HepG2 (cell line): ENCODE measurements around the gene ISG20L2. TPM values are rescaled to one million over a fixed set of nuclear protein-coding genes. Genes with fewer than 3 reads are reported as not detected.
A peak's percentile ranks its signal among the peaks of the same experiment; 100 is the strongest.

Experiments
- ELF4 ChIP-seq: sonication (generic); formaldehyde crosslinking; IDR thresholded peaks from 2 replicates; pipeline ENCODE4 v1.5.0; 2020; ENCODE audit warnings: missing genetic modification reagents, mild to moderate bottlenecking, moderate library complexity, borderline replicate concordance
- HCFC1 ChIP-seq: fragments of 150-350 bp; IDR thresholded peaks from 2 replicates; pipeline ENCODE4 v1.6.1; 2014; ENCODE audit warnings: low read depth, low read length
- KAT8 ChIP-seq: IDR thresholded peaks from 2 replicates; pipeline ENCODE4 v1.6.1; 2016; ENCODE audit warnings: missing genetic modification reagents, missing compliant biosample characterization
- MAFK ChIP-seq, 2 experiments: IDR thresholded peaks in 1 of 2; conservative IDR thresholded peaks in 1 of 2; 2 replicates each; pipeline ENCODE4 v1.6.1; 2011; ENCODE audit warnings: improper control_type of control experiment in 2 of 2, low read length in 2 of 2
- MIER2 ChIP-seq: IDR thresholded peaks from 2 replicates; pipeline ENCODE4 v1.6.1; 2016; ENCODE audit warnings: missing biosample characterization, missing genetic modification reagents
- PAXIP1 ChIP-seq: sonication (generic); formaldehyde crosslinking; conservative IDR thresholded peaks from 2 replicates; pipeline ENCODE4 v1.4.0; 2020; ENCODE audit warnings: mild to moderate bottlenecking, missing genetic modification reagents, moderate library complexity
- PBX2 ChIP-seq: IDR thresholded peaks from 2 replicates; pipeline ENCODE4 v1.6.1; 2016; ENCODE audit warnings: control low read depth
- SALL2 ChIP-seq: sonication (generic); formaldehyde crosslinking; IDR thresholded peaks from 2 replicates; pipeline ENCODE4 v1.8.1; 2023; ENCODE audit warnings: mild to moderate bottlenecking, missing genetic modification reagents, inconsistent platforms
- TBP ChIP-seq: sonication (generic); formaldehyde crosslinking; IDR thresholded peaks from 2 replicates; pipeline ENCODE4 v1.5.0; 2020; ENCODE audit warnings: missing genetic modification reagents
- TBX2 ChIP-seq: sonication (generic); formaldehyde crosslinking; IDR thresholded peaks from 2 replicates; pipeline ENCODE4 v1.5.0; 2020; ENCODE audit warnings: missing genetic modification reagents, mild to moderate bottlenecking, borderline replicate concordance
- TEAD3 ChIP-seq: optimal IDR thresholded peaks from 2 replicates; pipeline ENCODE3; 2016; ENCODE audit warnings: borderline replicate concordance
- TFDP1 ChIP-seq: IDR thresholded peaks from 2 replicates; pipeline ENCODE4 v1.6.1; 2016; ENCODE audit warnings: missing compliant biosample characterization, missing genetic modification reagents, borderline replicate concordance
- THAP11 ChIP-seq: IDR thresholded peaks from 2 replicates; pipeline ENCODE4 v1.6.1; 2016; ENCODE audit warnings: missing biosample characterization, missing genetic modification reagents
- UBTF ChIP-seq: sonication (generic); formaldehyde crosslinking; IDR thresholded peaks from 2 replicates; pipeline ENCODE4 v1.4.0; 2020; ENCODE audit warnings: mild to moderate bottlenecking, missing genetic modification reagents
- YY1 ChIP-seq: IDR thresholded peaks from 2 replicates; pipeline ENCODE4 v1.6.1; 2011; ENCODE audit warnings: low read length, low read depth, moderate library complexity, mild to moderate bottlenecking; ENCODE audit not compliant: insufficient read depth, insufficient replicate concordance
- ZNF143 ChIP-seq: sonication (generic); formaldehyde crosslinking; IDR thresholded peaks from 2 replicates; pipeline ENCODE4 v1.4.0; 2020; ENCODE audit warnings: missing genetic modification reagents
- ZNF530 ChIP-seq: sonication (generic); formaldehyde crosslinking; IDR thresholded peaks from 2 replicates; pipeline ENCODE4 v1.5.0; 2020; ENCODE audit warnings: low read depth, mild to moderate bottlenecking, missing genetic modification reagents
- ZNF576 ChIP-seq: sonication (generic); formaldehyde crosslinking; IDR thresholded peaks from 2 replicates; pipeline ENCODE4 v1.4.0; 2020; ENCODE audit warnings: mild to moderate bottlenecking, missing genetic modification reagents
- polyA plus RNA-seq, 8 experiments: library from polyadenylated mRNA; depleted of rRNA in 3 of 8; stranded (reverse) in 7 of 8; unstranded in 1 of 8; fragments of >200 nt; fragmentation: Illumina TruSeq in 4 of 8; extraction: Trizol in 4 of 8; gene quantifications; 2 replicates each; pipeline versions ENCODE4 v1.2.1 to v1.2.3, GENCODE V29; 2011 to 2016; ENCODE audit warnings: low read depth in 4 of 8, missing spikeins in 1 of 8, mixed read lengths in 1 of 8; ENCODE audit not compliant: insufficient read depth in 1 of 8
- total RNA-seq, 5 experiments: library from RNA; depleted of rRNA; stranded (reverse); fragments of >200 nt; fragmentation: Illumina TruSeq; extraction: Trizol; gene quantifications; 2 replicates each; pipeline ENCODE4 v1.2.3, GENCODE V29; 2016; ENCODE audit warnings: low read depth in 1 of 5
- TF ChIP-seq, protein P1 (sequence below): sonication (generic); formaldehyde crosslinking; IDR thresholded peaks from 2 replicates; pipeline ENCODE4 v1.5.1; 2020; ENCODE audit warnings: missing genetic modification reagents, mild to moderate bottlenecking, borderline replicate concordance

The ISG20L2 gene
- total and polyA plus RNA-seq, 2 of the 13 experiments (the other 11 are each of a cell fraction or from before 2014, with no cell fraction given) = 19.8 to 21.3 TPM

DNA sequence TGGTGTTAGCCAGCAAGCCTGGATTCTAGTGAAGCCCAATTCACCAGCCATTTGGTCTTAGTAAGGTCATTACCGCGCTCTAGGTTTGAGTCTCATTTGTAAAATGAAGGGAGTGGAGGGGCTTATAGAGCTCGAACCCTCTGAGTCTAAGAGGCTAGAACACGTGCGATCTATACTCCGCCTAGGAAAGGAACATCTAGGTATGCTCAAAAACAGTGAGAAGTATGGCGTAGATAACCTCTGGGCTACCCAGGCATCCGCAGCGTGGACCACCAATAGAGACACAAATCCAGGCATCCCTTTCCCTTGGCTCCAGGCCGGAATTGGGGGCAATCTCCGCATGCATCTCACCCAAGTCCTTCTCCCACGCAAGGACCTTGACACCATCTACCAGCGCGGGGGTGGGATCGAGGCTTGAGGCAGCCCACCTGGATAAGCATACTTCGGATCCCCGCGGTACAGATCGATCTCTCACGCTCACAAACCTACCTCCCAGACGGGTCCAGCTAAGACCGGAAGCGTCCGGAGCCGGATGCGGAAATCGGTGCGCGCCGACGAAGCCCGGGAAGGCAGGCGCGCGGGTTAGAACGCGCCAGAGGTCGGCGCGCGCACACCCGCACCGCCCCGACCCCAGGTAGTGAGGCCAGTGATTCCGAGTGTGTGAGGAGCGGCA is 504 bp downstream of the ISG20L2 start, which contains the start of gene METTL25B (continued):
- TF ChIP-seq THAP11 (CRISPR knock-in tag) (peak; percentile 89), UBTF (CRISPR knock-in tag) (no peak), ZNF143 (CRISPR knock-in tag) (peak; percentile 28), TEAD3 (CRISPR knock-in tag) (no peak), PBX2 (CRISPR knock-in tag) (no peak), YY1 (peak; percentile 27), TBP (CRISPR knock-in tag) (no peak), SALL2 (CRISPR knock-in tag) (no peak), ELF4 (CRISPR knock-in tag) (no peak), ZNF576 (CRISPR knock-in tag) (no peak), TBX2 (peak; percentile 17; the same call in 1 of the 2 replicates), ZNF530 (CRISPR knock-in tag) (no peak), MIER2 (no peak), KAT8 (CRISPR knock-in tag) (peak; percentile 82), TFDP1 (peak; percentile 73; the same call in 1 of the 2 replicates), HCFC1 (peak; percentile 56), PAXIP1 (CRISPR knock-in tag) (no peak), MAFK (conservative IDR thresholded peaks at IDR 0.05 in 1 of 2, IDR thresholded peaks at IDR 0.05 in 1 of 2; ENCODE audit: low read length in 2 of 2) (no peak)
- TF ChIP-seq, protein P1, sequence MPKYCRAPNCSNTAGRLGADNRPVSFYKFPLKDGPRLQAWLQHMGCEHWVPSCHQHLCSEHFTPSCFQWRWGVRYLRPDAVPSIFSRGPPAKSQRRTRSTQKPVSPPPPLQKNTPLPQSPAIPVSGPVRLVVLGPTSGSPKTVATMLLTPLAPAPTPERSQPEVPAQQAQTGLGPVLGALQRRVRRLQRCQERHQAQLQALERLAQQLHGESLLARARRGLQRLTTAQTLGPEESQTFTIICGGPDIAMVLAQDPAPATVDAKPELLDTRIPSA (CRISPR knock-in tag) = no peak
